Vagina (tissue), 2 donors: ENCODE data around the gene IL22RA1. TPM values are rescaled to one million over a fixed set of nuclear protein-coding genes. Genes with fewer than 3 reads are reported as not detected.

Experiments used
- DNase-seq, 2 donors: peaks; one replicate each; pipeline ENCODE4 v3.0.0-alpha.2; 2017; ENCODE audit errors: extremely low spot score in 2 of 2
- H3K27ac ChIP-seq: fragments of 200-600 bp; sonication (generic); one replicate; pipeline ENCODE4 v1.5.1; 2019
- H3K27me3 ChIP-seq: fragments of 200-600 bp; sonication (generic); one replicate; pipeline ENCODE4 v1.5.1; 2019
- H3K36me3 ChIP-seq, 2 donors: fragments of 200-600 bp; sonication (generic); one replicate each; pipeline ENCODE4 v1.5.1; 2017 to 2019
- H3K4me1 ChIP-seq: fragments of 200-600 bp; sonication (generic); one replicate; pipeline ENCODE4 v1.5.1; 2019
- H3K4me3 ChIP-seq, 2 donors: fragments of 200-600 bp; sonication (generic); 1 replicate in 1 of 2; 2 replicates in 1 of 2; pipeline ENCODE4 v1.5.1; 2016 to 2019
- H3K9me3 ChIP-seq: fragments of 200-600 bp; sonication (generic); one replicate; pipeline ENCODE4 v1.5.1; 2019
- POLR2A ChIP-seq, 2 donors: fragments of 450-650 bp; IDR thresholded peaks; one replicate each; pipeline ENCODE4 v1.6.1; 2017; ENCODE audit warnings: antibody characterized with exemption in 2 of 2, mild to moderate bottlenecking in 2 of 2, moderate library complexity in 2 of 2
- POLR2AphosphoS5 ChIP-seq, 2 donors: sonication (generic); formaldehyde crosslinking; IDR thresholded peaks; one replicate each; pipeline ENCODE4 v1.9.0; 2017; ENCODE audit warnings: antibody characterized with exemption in 2 of 2, mild to moderate bottlenecking in 2 of 2, low read depth in 1 of 2; ENCODE audit not compliant: insufficient read depth in 1 of 2
- intact Hi-C: fragments of 100-400 bp; cut with DNase I; formaldehyde crosslinking; loops from one replicate; pipeline ENCODE4 v1.15.1; 2023
- total RNA-seq: library from RNA; depleted of rRNA; stranded (reverse); fragments of >200 nt; gene quantifications from one replicate; pipeline ENCODE4 v1.2.3, GENCODE V29; 2016
- TF ChIP-seq, protein P1 (sequence below), 3 experiments: fragments of 450-650 bp in 2 of 3; fragments of 200-600 bp in 1 of 3; sonication (generic) in 1 of 3; IDR thresholded peaks; one replicate each; pipeline ENCODE4 v1.5.1; 2017 to 2019; ENCODE audit warnings: antibody characterized with exemption in 3 of 3, mild to moderate bottlenecking in 2 of 3, moderate library complexity in 2 of 3

Gene IL22RA1
- total RNA-seq, 1 donor from 2014 or later, result 4.2 TPM

DNA sequence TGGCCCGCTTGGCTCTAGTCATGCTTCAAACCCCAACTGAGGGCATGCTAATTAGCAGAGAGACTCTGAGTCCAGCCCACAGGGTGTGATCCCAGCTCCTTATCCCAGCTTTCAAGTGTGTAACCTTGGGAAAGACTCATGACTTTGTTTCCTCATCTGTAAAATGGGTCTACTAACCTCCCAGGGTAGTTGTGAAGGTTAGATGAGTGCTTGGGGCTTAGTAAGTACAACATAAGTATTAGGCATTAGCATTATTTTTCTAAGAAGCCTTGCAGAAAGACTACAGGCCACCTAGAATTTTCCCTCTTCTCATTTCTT lies 33.8 kb downstream of the IL22RA1 start:
- TF ChIP-seq, protein P1, sequence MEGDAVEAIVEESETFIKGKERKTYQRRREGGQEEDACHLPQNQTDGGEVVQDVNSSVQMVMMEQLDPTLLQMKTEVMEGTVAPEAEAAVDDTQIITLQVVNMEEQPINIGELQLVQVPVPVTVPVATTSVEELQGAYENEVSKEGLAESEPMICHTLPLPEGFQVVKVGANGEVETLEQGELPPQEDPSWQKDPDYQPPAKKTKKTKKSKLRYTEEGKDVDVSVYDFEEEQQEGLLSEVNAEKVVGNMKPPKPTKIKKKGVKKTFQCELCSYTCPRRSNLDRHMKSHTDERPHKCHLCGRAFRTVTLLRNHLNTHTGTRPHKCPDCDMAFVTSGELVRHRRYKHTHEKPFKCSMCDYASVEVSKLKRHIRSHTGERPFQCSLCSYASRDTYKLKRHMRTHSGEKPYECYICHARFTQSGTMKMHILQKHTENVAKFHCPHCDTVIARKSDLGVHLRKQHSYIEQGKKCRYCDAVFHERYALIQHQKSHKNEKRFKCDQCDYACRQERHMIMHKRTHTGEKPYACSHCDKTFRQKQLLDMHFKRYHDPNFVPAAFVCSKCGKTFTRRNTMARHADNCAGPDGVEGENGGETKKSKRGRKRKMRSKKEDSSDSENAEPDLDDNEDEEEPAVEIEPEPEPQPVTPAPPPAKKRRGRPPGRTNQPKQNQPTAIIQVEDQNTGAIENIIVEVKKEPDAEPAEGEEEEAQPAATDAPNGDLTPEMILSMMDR (IDR thresholded peaks at IDR 0.05), result no peak
- TF ChIP-seq POLR2A (IDR thresholded peaks at IDR 0.05) (no peak), POLR2AphosphoS5 (IDR thresholded peaks at IDR 0.05; ENCODE audit: insufficient read depth in 1 of 2, low read depth in 1 of 2) (no peak)
- intact Hi-C loops, result no loop called here
- H3K27ac ChIP-seq, result no peak overlapping the region
- H3K9me3 ChIP-seq, result no peaks in the 10 kb centered on the region
- no peaks in the 10 kb centered on the region for H3K27me3 ChIP-seq
- no peaks in the 10 kb centered on the region for H3K36me3 ChIP-seq
- H3K4me1 ChIP-seq, result peaks cover 39% of the 10 kb centered on the region
- H3K4me3 ChIP-seq, result no peak overlapping the region
- DNase-seq, result no peak

DNA sequence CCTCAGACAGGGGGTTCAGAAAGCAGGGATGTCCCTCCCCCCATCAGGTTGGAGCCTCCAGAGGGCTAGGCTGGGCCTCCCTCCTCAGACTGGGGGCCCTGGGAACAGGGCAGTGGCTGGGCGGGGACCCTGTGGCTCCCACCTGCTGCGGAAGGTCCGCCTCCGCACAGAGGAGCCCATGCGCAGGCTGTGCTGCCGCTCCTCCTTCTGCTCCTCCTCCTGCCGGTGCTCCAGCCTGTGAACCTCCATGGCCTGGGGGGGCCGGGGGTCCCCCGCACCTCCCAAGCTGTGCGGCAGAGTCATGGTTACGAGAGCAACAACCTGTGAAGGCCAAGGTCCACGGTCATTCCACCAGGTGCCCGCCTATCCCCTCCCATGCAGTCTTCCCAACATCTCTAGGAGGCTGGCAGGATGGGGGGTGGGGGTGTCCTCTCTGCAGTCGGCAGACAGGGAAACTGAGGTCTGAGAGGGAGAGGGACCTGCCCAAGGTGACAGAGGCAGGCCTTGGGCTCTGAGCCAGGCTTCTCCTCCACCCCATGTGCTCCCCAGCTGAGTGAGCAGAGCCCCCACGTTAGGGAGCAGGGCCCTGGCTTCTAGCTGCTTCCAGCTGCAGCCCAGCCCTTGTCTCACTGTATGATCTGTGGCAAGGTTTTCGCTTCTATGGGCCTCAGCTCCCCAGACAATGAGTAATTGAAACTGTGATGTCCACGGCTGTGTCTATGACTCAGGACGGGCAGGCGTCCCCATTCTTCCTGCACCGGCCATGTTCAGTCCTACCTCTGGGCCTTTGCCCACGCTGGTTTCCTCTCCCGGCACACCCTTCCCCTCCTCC lies 34.4 kb downstream of the IL22RA1 start:
- Histone ChIP-seq H3K36me3 (no peaks in the 10 kb centered on the region), H3K4me1 (peaks cover 39% of the 10 kb centered on the region), H3K27ac (no peak overlapping the region), H3K9me3 (no peaks in the 10 kb centered on the region), H3K27me3 (no peaks in the 10 kb centered on the region), H3K4me3 (no peak overlapping the region)
- TF ChIP-seq POLR2AphosphoS5 (IDR thresholded peaks at IDR 0.05; ENCODE audit: insufficient read depth in 1 of 2, low read depth in 1 of 2) (peak in 1 of 2 donors; percentile 24), POLR2A (IDR thresholded peaks at IDR 0.05) (no peak)
- TF ChIP-seq, protein P1 (IDR thresholded peaks at IDR 0.05), result no peak
- intact Hi-C loops, result no loop called here
- no peak for DNase-seq

DNA sequence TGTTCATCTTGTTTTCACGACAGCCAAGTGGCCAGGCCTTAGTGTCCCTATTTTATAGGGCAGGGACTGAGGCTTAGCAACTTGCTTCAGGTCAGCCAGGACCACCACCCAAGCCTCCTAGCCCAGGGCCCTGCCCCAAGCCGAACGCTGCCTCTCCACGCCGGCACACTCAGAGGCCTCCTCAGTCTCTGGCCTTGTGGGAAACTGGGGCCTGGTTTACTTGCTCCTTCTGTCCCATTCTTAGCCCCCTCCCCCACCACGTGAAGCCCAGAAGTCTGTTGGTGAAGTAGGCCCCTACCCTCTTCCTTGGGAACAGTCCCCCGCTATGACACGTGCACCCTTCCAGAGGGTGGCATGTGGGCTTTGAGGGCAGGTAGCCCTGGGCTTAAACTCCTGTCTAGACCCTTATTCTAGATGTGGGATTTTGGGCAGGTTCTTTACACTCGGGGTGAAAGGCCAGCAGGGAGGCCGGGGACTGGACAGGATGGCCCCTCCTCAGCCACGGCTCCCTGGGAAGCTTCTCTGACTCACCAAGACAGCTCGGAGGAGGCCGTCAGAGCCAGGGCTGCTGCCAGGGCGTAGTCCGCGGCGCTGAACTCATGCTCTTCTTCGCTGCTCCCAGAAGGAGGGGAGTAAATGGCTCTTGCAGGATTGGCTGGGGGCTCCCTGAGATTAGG lies 35.3 kb downstream of the IL22RA1 start:
- DNase-seq, result no peak
- no peaks in the 10 kb centered on the region for H3K27me3 ChIP-seq
- H3K4me1 ChIP-seq, result peaks cover 36% of the 10 kb centered on the region
- H3K27ac ChIP-seq, result no peak overlapping the region
- no peak overlapping the region for H3K4me3 ChIP-seq
- intact Hi-C loops, result no loop called here
- no peaks in the 10 kb centered on the region for H3K36me3 ChIP-seq
- no peaks in the 10 kb centered on the region for H3K9me3 ChIP-seq
- TF ChIP-seq POLR2A (IDR thresholded peaks at IDR 0.05) (no peak), POLR2AphosphoS5 (IDR thresholded peaks at IDR 0.05; ENCODE audit: insufficient read depth in 1 of 2, low read depth in 1 of 2) (no peak)
- TF ChIP-seq, protein P1 (IDR thresholded peaks at IDR 0.05), result no peak

DNA sequence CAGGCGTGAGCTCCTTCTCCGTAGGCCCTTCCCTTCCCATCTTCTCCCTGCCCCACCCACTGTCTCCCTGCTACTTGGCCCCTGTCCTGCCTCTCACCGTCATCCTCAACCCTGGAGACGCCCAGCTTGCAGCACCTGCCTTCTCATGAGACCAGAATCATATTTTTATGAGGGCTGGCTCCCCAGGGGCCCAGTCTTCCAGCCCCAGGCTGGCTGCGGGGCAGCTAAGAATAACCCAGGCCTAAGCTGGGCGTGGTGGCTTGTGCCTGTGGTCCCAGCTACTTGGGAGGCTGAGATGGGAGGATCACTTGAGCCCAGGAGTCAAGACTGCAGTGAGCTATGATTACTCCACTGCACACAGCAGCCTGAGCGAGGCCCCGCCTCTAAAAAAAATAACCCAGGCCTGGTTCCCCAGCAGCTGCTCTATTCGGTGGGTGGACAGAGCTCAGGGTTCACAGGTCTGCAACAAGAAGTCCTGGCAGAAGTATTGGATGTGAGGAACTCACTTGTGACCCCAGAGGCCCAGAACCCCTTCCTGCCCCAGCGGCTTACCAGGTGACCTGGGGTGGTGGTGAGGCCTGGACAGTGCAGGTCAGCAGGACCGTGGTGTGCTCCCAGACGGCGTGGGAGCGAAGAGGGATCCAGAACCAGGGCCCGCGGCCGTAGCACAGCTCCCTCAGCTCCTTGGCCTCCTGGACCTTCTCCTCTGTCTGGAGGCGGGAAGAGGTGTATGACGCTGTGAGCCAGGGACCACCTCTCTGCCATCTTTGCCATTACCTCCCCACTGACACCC lies 37.4 kb downstream of the IL22RA1 start:
- DNase-seq, result no peak
- intact Hi-C loops, result no loop called here

More for the DNA sequence above, 37.4 kb downstream of the IL22RA1 start:
- no peak overlapping the region for H3K4me3 ChIP-seq
- H3K27me3 ChIP-seq, result no peaks in the 10 kb centered on the region
- no peak for TF ChIP-seq POLR2A (IDR thresholded peaks at IDR 0.05)
- TF ChIP-seq, protein P1 (IDR thresholded peaks at IDR 0.05), result no peak
- no peak for TF ChIP-seq POLR2AphosphoS5 (IDR thresholded peaks at IDR 0.05; ENCODE audit: insufficient read depth in 1 of 2, low read depth in 1 of 2)
- H3K27ac ChIP-seq, result no peak overlapping the region
- H3K4me1 ChIP-seq, result peaks cover 16% of the 10 kb centered on the region
- no peaks in the 10 kb centered on the region for H3K36me3 ChIP-seq
- H3K9me3 ChIP-seq, result no peaks in the 10 kb centered on the region
